GM23248 (cell line): ENCODE measurements around the gene MAPK8IP1.

Source experiments
- EZH2 ChIP-seq: fragments of 200-600 bp; sonication (generic); IDR thresholded peaks from 2 replicates; pipeline ENCODE4 v1.6.1; 2018; ENCODE audit warnings: antibody characterized with exemption, mild to moderate bottlenecking; ENCODE audit not compliant: insufficient read depth, poor library complexity, severe bottlenecking
- EZH2phosphoT487 ChIP-seq: fragments of 200-600 bp; sonication (generic); IDR thresholded peaks from 2 replicates; pipeline ENCODE4 v1.6.1; 2018; ENCODE audit warnings: antibody characterized with exemption, moderate library complexity, mild to moderate bottlenecking, low read depth; ENCODE audit not compliant: insufficient read depth

GRCh38 chr11:45935349-45936064, 50.1 kb downstream of the MAPK8IP1 start:
- TF ChIP-seq EZH2 (no peak), EZH2phosphoT487 (no peak)
